Keratinocyte (primary cell): ENCODE data around the gene VEZF1.

Experiments
- EZH2 ChIP-seq: IDR thresholded peaks from one replicate; pipeline ENCODE4 v1.6.1; 2012; ENCODE audit warnings: inconsistent platforms, mild to moderate bottlenecking, low read length, moderate library complexity
- TF ChIP-seq, protein P1 (sequence below), 3 experiments: IDR thresholded peaks in 1 of 3; conservative IDR thresholded peaks in 1 of 3; optimal IDR thresholded peaks in 1 of 3; 2 replicates in 2 of 3; 3 replicates in 1 of 3; pipeline versions ENCODE3 to v1.5.1; 2011; ENCODE audit warnings: low read length in 3 of 3, mild to moderate bottlenecking in 3 of 3, moderate library complexity in 2 of 3, control low read depth in 1 of 3, inconsistent platforms in 1 of 3; ENCODE audit not compliant: insufficient read depth in 2 of 3; ENCODE audit errors: extremely low read depth in 1 of 3

DNA sequence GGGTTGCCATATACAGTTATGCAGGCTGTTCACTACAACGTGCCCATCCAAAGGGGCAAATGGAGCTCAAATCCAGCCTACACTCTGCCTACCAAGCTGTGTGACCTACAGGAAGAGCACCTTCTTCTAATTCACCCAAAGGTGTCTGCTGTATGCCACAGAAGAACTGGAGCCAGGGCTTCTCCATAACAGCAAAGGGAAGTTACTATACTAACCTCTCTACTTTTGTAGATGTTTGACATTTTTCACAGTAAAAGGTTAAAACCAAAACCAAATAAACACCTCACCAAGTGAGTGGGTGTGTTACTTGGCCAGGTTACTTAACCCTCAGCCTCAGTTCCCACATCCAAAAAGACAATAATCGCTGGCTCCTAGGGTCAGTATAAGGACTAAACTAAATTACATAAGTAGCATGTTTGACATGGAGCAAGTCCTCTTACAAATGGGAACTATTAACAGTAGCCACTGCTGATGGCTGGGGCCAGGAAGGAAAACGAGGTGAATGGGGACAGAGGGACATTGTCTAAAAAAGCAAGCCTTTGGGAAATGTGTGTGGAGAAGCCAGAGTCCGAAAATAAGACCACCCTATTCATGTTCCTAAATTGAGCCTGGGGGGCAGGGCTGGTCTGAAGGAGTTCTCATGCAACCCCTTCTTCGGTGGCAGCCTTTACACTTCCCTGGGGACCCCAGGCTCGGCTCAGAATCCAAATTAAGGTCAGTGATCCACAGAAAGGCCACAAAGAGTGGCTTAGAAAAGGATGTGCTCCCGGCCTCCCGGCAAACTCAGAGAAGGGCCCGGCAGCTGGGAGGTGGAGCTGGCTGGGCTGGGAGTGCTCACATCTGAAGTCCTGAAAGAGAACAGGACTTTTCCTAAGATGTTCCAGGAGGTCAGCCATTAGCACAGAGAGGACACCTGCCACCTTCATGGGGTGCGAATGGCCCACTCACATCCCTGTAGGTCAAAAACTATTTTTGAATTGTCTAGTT is 46.4 kb downstream of the VEZF1 start:
- TF ChIP-seq, protein P1, sequence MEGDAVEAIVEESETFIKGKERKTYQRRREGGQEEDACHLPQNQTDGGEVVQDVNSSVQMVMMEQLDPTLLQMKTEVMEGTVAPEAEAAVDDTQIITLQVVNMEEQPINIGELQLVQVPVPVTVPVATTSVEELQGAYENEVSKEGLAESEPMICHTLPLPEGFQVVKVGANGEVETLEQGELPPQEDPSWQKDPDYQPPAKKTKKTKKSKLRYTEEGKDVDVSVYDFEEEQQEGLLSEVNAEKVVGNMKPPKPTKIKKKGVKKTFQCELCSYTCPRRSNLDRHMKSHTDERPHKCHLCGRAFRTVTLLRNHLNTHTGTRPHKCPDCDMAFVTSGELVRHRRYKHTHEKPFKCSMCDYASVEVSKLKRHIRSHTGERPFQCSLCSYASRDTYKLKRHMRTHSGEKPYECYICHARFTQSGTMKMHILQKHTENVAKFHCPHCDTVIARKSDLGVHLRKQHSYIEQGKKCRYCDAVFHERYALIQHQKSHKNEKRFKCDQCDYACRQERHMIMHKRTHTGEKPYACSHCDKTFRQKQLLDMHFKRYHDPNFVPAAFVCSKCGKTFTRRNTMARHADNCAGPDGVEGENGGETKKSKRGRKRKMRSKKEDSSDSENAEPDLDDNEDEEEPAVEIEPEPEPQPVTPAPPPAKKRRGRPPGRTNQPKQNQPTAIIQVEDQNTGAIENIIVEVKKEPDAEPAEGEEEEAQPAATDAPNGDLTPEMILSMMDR (optimal IDR thresholded peaks at IDR 0.05 in 1 of 3, IDR thresholded peaks at IDR 0.05 in 1 of 3, conservative IDR thresholded peaks at IDR 0.05 in 1 of 3; ENCODE audit: extremely low read depth in 1 of 3, insufficient read depth in 2 of 3, low read length in 3 of 3) = no peak
- TF ChIP-seq EZH2 = no peak
